ENCODE results near the gene KRTAP6-1. TPM values are rescaled to one million over a fixed set of nuclear protein-coding genes. Genes with fewer than 3 reads are reported as not detected.

The KRTAP6-1 gene
- total and polyA plus RNA-seq, 10 of the 15 experiments (the other 5 are each of a cell fraction or from before 2014, with no cell fraction given) = 0.16 TPM; not detected in 9

- ChIA-PET SMC1A (ENCODE audit: uncharacterized antibody, unreplicated experiment) (no interaction called here), CTCF (no interaction called here)
Observed at GRCh38 chr21:30567617-30568016, 46.1 kb downstream of the KRTAP6-1 start.

More at GRCh38 chr21:30567617-30568016, 46.1 kb downstream of the KRTAP6-1 start:
- no peak overlapping the region for H3K4me3 ChIP-seq
- H3K9ac ChIP-seq (ENCODE audit: control insufficient read depth, insufficient read depth, low read length) = no peak overlapping the region
- no peak for ATAC-seq
- H3K4me2 ChIP-seq (ENCODE audit: control insufficient read depth, insufficient read depth) = no peak overlapping the region
- DNase-seq (ENCODE audit: low read depth, low spot score) = no peak
- ChIA-PET RAD21 (ENCODE audit: unreplicated experiment) (no interaction called here), POLR2A (no interaction called here)
- TF ChIP-seq ZNF687 (IDR thresholded peaks at IDR 0.05) (no peak), RFX5 (IDR thresholded peaks at IDR 0.05; ENCODE audit: low read depth, low read length) (no peak), IRF4 (IDR thresholded peaks at IDR 0.05; ENCODE audit: low read depth, low read length) (no peak), MXI1 (IDR thresholded peaks at IDR 0.05; ENCODE audit: low read depth, low read length) (no peak)
- no peaks in the 10 kb centered on the region for H4K20me1 ChIP-seq (ENCODE audit: control insufficient read depth, insufficient read depth)
- H3K27me3 ChIP-seq (replicated peaks in 1 of 2; ENCODE audit: control insufficient read depth in 2 of 2, insufficient read depth in 2 of 2, low read length in 1 of 2) = no peaks in the 10 kb centered on the region
- no peaks in the 10 kb centered on the region for H3K79me2 ChIP-seq (ENCODE audit: control insufficient read depth, insufficient read depth, low read length)
- H3K36me3 ChIP-seq (ENCODE audit: control insufficient read depth in 2 of 2, insufficient read depth in 2 of 2, low read length in 1 of 2) = no peaks in the 10 kb centered on the region
- BruUV-seq (replicated peaks) = no TSS peak
- H3K4me1 ChIP-seq (ENCODE audit: control insufficient read depth, insufficient read depth, low read length) = no peaks in the 10 kb centered on the region
- in situ Hi-C loops (cut with MboI) (no loop called here), intact Hi-C loops (cut with micrococcal nuclease; ENCODE audit: unreplicated experiment) (no loop called here)
- FAIRE-seq = no peak
- no peaks in the 10 kb centered on the region; the same call in 2 of the 3 replicates for H3K9me3 ChIP-seq (replicated peaks; ENCODE audit: control insufficient read depth, insufficient read depth, low read length)
- H3K27ac ChIP-seq (ENCODE audit: control insufficient read depth, insufficient read depth) = no peak overlapping the region
- H2AFZ ChIP-seq (ENCODE audit: control insufficient read depth, low read depth, low read length) = no peak overlapping the region

Measured in GM12878 (cell line).